Peyer's patch (tissue), 4 donors: ENCODE results near the gene RPS14.

Experiments used
- CTCF ChIP-seq, 6 experiments: fragments of 450-650 bp in 4 of 6; fragments of 200-600 bp in 2 of 6; sonication (generic) in 1 of 6; IDR thresholded peaks; one replicate each; pipeline ENCODE4 v1.5.1; 2017 to 2019; ENCODE audit warnings: antibody characterized with exemption in 6 of 6, mild to moderate bottlenecking in 3 of 6, moderate library complexity in 1 of 6
- POLR2A ChIP-seq, 2 donors: fragments of 450-650 bp; IDR thresholded peaks; one replicate each; pipeline ENCODE4 v1.5.1; 2017; ENCODE audit warnings: antibody characterized with exemption in 2 of 2, mild to moderate bottlenecking in 2 of 2, moderate library complexity in 2 of 2

- no peak for TF ChIP-seq CTCF (IDR thresholded peaks at IDR 0.05)
- no peak for TF ChIP-seq POLR2A (IDR thresholded peaks at IDR 0.05)
Observed at GRCh38 chr5:150441813-150442698, 7.5 kb downstream of the RPS14 start.
